HG02759 (cell line): Measurements from ENCODE around the gene BFSP2.
"Not testable (repeated sequence)": the region's sequence is repeated elsewhere in the genome, so short reads cannot be mapped to it uniquely, and the experiment has no call there.

Experiments
- ATAC-seq: cut with Tn5 transposase; IDR thresholded peaks from one replicate; pipeline ENCODE4 v1.9.1; 2021; ENCODE audit warnings: mild to moderate bottlenecking, moderate library complexity; ENCODE audit not compliant: unreplicated experiment

The BFSP2 gene

DNA sequence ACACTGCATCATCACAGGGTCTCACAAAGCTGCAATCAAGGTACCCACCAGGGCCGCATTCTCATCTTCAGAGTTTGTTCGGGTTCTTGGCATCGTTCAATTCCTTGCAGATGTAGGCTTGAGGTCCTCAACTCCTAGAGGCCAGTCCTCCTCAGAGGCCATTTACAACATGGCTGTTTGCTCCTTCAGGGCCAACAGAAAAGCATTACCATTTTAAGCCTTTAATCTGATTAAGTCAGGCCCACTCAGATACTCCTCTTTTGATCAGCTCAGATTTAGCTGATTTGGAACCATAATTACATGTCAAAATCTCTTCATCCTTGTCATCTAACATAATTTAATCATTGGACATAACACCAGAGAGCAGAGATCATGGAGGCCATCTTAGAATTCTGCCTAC, 55.4 kb downstream of the BFSP2 start:
- ATAC-seq: no peak

DNA sequence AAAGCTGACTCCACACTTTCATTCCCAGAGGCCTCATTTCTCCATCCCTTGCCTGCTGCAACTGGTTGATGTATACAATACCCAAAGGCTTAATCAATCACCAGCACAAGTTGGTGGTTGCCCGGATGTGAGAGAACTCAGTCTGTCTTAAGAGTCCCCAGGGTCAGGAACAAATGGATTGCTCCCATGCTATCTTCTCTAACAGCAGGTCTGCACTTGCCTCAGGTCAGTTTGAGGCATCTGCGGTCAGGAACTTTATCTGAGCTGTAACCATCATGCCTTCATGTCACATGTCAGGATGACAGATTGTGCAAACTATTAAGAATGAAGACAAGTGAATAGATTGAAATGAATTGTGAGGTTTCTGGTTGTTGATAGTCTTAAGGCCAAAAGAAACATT, 56.1 kb downstream of the BFSP2 start:
- no peak for ATAC-seq

- ATAC-seq: no peak
Measured at GRCh38 chr3:133457025-133457424, 57.2 kb downstream of the BFSP2 start.

DNA sequence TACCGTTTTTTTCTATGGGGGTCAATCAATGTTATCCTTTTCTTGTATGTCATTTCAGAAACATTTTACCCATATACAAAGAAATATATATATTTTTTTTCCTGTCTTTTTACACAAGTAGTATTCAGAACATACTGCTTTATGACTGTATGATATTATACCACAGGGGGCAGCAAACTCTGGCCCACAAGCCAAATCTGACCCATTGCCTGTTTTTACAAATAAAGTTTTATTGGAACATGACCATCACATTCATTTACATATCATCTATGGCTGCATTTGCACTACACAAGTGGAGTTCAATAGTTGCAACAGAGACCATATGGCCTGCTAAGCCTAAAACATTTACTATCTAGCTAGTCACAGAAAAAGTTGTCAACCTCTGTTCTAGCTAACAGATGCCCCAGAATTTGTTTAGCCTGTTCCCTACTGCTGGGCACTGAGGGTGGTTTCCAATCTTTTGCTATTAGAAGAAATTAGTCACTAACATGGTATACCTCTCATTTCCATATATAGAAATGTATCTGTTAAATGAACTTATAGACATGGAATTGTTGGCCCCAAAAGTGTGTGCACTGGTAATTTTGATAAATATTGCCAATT, 57.7 kb downstream of the BFSP2 start:
- ATAC-seq: no peak

- no peak for ATAC-seq
Measured at GRCh38 chr3:133459400-133459799, 59.5 kb downstream of the BFSP2 start.

- no peak for ATAC-seq
Measured at GRCh38 chr3:133460809-133461208, 61.0 kb downstream of the BFSP2 start.

GRCh38 chr3:133461291-133461690, 61.4 kb downstream of the BFSP2 start:
- ATAC-seq: no peak

- no peak for ATAC-seq
Measured at GRCh38 chr3:133463347-133463860, 63.5 kb downstream of the BFSP2 start.

GRCh38 chr3:133464573-133464972, 64.7 kb downstream of the BFSP2 start:
- ATAC-seq: peak; percentile 27

DNA sequence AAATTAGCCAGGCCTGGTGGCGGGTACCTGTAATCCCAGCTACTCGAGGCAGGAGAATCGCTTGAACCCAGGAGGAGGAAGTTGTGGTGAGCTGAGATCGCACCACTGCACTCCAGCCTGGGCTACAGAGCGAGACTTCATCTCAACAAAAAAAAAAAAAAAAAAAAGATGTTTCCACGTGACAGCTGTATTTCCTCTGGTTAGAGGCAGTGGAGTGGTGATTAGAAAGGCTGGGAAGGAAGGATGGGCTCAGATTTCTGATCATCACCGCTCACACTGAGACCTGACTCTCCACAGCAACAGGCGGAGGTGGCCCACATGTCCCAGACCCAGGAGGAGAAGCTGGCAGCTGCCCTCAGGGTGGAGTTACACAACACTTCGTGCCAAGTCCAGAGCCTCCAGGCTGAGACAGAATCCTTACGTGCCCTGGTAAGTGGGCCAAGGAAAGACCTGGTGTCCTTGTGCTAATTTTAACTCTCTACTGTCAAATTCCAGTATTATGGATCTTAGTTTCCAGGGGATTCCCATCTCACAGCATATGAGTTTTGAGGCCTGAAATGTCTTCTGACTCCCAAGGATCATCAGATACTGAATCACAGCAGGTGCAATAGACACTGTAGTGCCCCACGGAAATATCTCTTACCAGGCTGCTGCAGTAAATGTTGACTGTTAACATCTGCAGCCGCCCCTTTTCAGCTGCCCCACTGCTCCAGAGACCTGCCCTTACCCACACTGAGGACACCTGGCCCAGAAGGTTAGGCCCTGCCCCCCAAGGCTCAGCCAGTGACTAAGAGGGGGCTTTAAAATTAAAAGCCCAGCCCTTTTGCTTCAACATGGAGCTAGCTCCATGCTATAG, 66.9 kb downstream of the BFSP2 start:
- ATAC-seq: peak; percentile 38

DNA sequence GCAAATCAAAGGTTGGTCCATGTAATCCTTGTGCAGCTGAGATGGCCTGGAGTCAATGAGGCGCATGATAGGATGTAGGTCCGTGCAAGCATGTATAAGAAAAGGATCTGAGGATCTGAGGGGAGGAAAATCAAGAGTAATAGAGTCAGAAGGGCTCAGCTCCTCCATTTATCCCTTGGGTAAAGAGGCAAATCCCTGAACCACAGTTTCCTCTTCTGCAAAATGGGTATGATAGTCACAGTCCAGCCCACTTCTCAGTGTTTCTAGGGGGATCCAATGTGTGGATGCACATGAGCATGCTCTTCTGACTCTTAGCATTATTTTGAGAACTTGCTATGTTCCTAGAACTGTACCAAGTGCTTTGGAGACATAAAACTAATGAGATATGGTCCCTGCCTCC, 67.9 kb downstream of the BFSP2 start:
- no peak for ATAC-seq

- ATAC-seq: no peak
Measured at GRCh38 chr3:133468251-133468721, 68.4 kb downstream of the BFSP2 start.

DNA sequence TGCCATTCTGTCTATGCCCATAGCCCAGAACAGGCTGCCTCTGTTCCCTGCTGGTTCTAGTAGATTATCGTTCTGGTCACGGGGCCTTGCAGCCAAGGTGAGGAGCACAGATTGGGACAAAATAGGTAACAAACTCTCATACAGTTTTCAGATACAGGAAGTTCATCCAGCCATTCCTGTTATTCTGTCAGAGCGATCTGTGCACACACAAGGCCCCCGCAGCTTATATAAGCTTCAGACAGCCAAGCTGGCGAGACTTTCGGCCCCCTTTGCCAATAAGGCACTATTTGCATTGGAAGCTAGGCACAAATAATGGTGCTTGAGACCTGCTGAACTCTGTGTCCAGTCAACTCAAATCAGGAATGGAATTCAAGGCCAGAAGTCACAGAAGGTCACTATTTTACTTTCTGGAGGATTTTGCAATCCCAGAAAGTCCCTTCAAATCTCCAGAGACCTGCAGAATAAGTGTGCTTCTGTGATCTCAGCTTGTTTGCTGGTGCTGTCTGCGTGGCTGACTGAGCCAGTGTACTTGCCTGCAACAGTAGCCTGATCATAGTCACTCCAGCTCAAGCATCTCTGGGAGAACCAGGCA, 69.4 kb downstream of the BFSP2 start:
- ATAC-seq: no peak

- ATAC-seq: no peak
Measured at GRCh38 chr3:133472242-133472641, 72.4 kb downstream of the BFSP2 start.

- ATAC-seq: no peak
Measured at GRCh38 chr3:133472889-133473288, 73.0 kb downstream of the BFSP2 start.

DNA sequence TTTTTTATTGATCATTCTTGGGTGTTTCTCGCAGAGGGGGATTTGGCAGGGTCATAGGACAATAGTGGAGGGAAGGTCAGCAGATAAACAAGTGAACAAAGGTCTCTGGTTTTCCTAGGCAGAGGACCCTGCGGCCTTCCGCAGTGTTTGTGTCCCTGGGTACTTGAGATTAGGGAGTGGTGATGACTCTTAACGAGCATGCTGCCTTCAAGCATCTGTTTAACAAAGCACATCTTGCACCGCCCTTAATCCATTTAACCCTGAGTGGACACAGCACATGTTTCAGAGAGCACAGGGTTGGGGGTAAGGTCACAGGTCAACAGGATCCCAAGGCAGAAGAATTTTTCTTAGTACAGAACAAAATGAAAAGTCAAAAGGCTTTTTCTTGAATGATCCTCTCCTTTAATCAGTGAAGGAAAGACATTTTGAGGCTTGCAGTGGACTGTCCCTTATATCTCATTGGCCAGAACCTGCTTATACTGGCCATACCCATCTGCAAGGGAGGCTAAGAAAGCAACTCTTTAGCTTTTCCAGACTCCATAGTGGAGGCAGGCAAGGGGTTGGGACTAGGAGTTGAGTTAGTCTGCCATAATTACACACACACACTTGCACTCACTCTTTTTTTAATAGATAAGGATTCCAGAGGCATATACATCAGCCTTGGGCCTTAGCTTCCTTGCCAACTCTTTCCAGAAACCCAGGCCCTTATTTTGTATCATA, 73.8 kb downstream of the BFSP2 start:
- ATAC-seq: not testable (repeated sequence)

DNA sequence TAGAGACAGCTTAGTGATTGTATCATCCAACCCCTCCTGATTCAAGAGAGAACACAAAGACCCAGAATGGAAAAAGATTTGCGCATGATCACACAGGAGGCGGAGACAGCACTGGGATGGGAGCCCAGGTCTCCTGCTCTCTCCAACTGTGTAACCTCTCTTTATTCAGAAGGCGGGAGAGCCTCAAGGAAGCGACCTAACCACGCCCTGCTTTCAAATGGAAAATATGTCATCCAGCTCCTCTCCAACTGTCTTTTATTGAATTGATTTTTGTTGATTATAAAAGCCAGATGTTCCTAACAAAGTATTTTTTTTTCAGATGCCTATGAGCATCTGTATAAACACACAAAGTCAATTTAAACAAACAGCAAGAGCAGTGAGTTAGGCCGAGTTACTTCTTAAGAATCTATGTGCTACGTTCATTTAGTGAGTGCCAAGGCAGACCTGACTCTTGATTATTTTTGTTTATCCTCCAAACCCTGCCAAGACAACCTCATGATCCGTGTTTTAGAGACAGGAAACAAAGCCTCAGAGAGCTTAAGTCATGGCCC, 74.5 kb downstream of the BFSP2 start:
- ATAC-seq: no peak

GRCh38 chr3:133474817-133475216, 75.0 kb downstream of the BFSP2 start:
- no peak for ATAC-seq

DNA sequence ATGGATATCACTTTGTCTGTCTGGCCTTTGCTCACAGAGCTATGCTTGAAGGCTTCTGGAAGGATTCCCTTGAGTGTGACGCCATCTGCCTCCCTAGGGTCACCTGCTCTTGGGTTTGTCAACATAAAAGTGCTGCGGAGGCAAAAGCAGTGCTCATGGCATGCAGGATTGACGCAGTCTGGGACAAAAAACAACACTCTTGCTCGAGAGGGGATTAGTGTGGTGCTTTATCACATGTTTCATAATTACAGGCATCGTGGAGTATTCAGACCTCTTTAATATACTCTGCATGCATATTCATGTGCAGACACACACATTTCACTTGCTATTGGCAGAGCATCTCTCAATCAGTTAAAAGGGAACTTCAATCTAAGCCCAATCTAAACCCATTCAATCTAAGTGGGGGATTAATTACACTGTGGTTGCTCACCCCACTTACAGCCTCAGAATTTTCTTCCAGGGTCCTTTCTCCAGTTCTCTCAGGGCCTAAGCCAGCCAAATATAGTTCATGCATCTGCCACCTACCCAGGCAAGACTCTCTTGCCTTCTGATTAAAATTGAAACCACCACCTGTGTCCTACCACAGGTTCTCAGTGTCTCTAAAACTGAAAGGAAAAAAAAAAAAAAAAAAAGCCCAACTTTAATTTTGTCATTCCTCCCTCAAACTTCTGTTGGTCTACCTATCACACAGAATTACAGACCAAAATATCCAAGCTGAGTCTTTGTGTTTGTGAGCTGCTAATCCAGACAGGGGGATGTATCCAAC, 75.6 kb downstream of the BFSP2 start:
- ATAC-seq: peak; percentile 76

GRCh38 chr3:133476971-133477375, 77.1 kb downstream of the BFSP2 start:
- ATAC-seq: no peak
